Mononuclear cell (primary cell): ENCODE data around the gene DHX30. TPM values are rescaled to one million over a fixed set of nuclear protein-coding genes. Genes with fewer than 3 reads are reported as not detected.
"Not testable (repeated sequence)": the region's sequence is repeated elsewhere in the genome, so short reads cannot be mapped to it uniquely, and the experiment has no call there.

Source experiments
- H3K27me3 ChIP-seq: 2 replicates; pipeline ENCODE4 v1.6.0; 2011; ENCODE audit warnings: low read length, control low read depth; ENCODE audit not compliant: insufficient read depth
- H3K4me1 ChIP-seq: 2 replicates; pipeline ENCODE4 v1.5.1; 2011; ENCODE audit warnings: mild to moderate bottlenecking, low read length, control low read depth; ENCODE audit not compliant: insufficient read depth
- H3K4me3 ChIP-seq: 2 replicates; pipeline ENCODE4 v1.5.1; 2011; ENCODE audit warnings: mild to moderate bottlenecking, low read length, moderate library complexity
- H3K9me3 ChIP-seq: 2 replicates; pipeline ENCODE4 v1.5.1; 2011; ENCODE audit warnings: low read depth, mild to moderate bottlenecking, control low read depth, low read length
- total RNA-seq: library from RNA; depleted of rRNA; stranded (reverse); fragments of >200 nt; gene quantifications from one replicate; pipeline ENCODE4 v1.2.3, GENCODE V29; 2012

The DHX30 gene
- total RNA-seq, 1 donor: 49.1 TPM

GRCh38 chr3:47791193-47791855, 11.6 kb upstream of the DHX30 start:
- Histone ChIP-seq H3K27me3 (no peaks in the 10 kb centered on the region), H3K9me3 (no peaks in the 10 kb centered on the region), H3K4me3 (no peak overlapping the region)

GRCh38 chr3:47792699-47793098, 10.2 kb upstream of the DHX30 start:
- no peaks in the 10 kb centered on the region for H3K9me3 ChIP-seq

More at GRCh38 chr3:47791193-47791855, 11.6 kb upstream of the DHX30 start:
- peaks cover 4% of the 10 kb centered on the region for H3K4me1 ChIP-seq

GRCh38 chr3:47794544-47794943, 8.4 kb upstream of the DHX30 start:
- Histone ChIP-seq H3K27me3 (no peaks in the 10 kb centered on the region), H3K9me3 (no peaks in the 10 kb centered on the region), H3K4me1 (no peaks in the 10 kb centered on the region), H3K4me3 (no peak overlapping the region)

More at GRCh38 chr3:47792699-47793098, 10.2 kb upstream of the DHX30 start:
- H3K4me3 ChIP-seq: no peak overlapping the region
- peaks cover 4% of the 10 kb centered on the region for H3K4me1 ChIP-seq
- no peaks in the 10 kb centered on the region for H3K27me3 ChIP-seq

- peaks cover 17% of the 10 kb centered on the region for H3K4me1 ChIP-seq
- no peaks in the 10 kb centered on the region for H3K27me3 ChIP-seq
- H3K4me3 ChIP-seq: no peak overlapping the region
- no peaks in the 10 kb centered on the region for H3K9me3 ChIP-seq
These were observed 3.2 kb upstream of the DHX30 start for GRCh38 chr3:47799733-47800132.

GRCh38 chr3:47803480-47804025, 615 bp downstream of the DHX30 start:
- Histone ChIP-seq H3K9me3 (no peaks in the 10 kb centered on the region), H3K4me3 (peak overlapping the region; percentile 90), H3K4me1 (peaks cover 17% of the 10 kb centered on the region), H3K27me3 (no peaks in the 10 kb centered on the region)

- Histone ChIP-seq H3K9me3 (no peaks in the 10 kb centered on the region), H3K27me3 (no peaks in the 10 kb centered on the region), H3K4me1 (peaks cover 17% of the 10 kb centered on the region), H3K4me3 (no peak overlapping the region)
These were observed 1.6 kb downstream of the DHX30 start for GRCh38 chr3:47804577-47804976.

- H3K4me3 ChIP-seq: no peak overlapping the region
- no peaks in the 10 kb centered on the region for H3K9me3 ChIP-seq
- no peaks in the 10 kb centered on the region for H3K4me1 ChIP-seq
- H3K27me3 ChIP-seq: no peaks in the 10 kb centered on the region
These were observed 10.7 kb downstream of the DHX30 start for GRCh38 chr3:47813551-47814177.

- no peaks in the 10 kb centered on the region for H3K4me1 ChIP-seq
- H3K27me3 ChIP-seq: no peaks in the 10 kb centered on the region
- no peak overlapping the region for H3K4me3 ChIP-seq
- H3K9me3 ChIP-seq: no peaks in the 10 kb centered on the region
These were observed 14.7 kb downstream of the DHX30 start for GRCh38 chr3:47817609-47818008.

- peaks cover 29% of the 10 kb centered on the region for H3K4me1 ChIP-seq
- H3K9me3 ChIP-seq: no peaks in the 10 kb centered on the region
- H3K27me3 ChIP-seq: no peaks in the 10 kb centered on the region
- H3K4me3 ChIP-seq: peak overlapping the region; percentile 85
These were observed 21.9 kb downstream of the DHX30 start for GRCh38 chr3:47824541-47825473.

GRCh38 chr3:47825590-47825989, 22.7 kb downstream of the DHX30 start:
- Histone ChIP-seq H3K9me3 (no peaks in the 10 kb centered on the region), H3K27me3 (no peaks in the 10 kb centered on the region), H3K4me3 (peak overlapping the region; percentile 85), H3K4me1 (peaks cover 29% of the 10 kb centered on the region)

- not testable (repeated sequence) for H3K4me3 ChIP-seq, H3K27me3 ChIP-seq, H3K9me3 ChIP-seq
- H3K4me1 ChIP-seq: peaks cover 26% of the 10 kb centered on the region
These were observed 26.5 kb downstream of the DHX30 start for GRCh38 chr3:47829482-47829881.

GRCh38 chr3:47836986-47837385, 34.0 kb downstream of the DHX30 start:
- Histone ChIP-seq H3K4me3 (no peak overlapping the region), H3K4me1 (no peaks in the 10 kb centered on the region)

GRCh38 chr3:47838503-47838902, 35.6 kb downstream of the DHX30 start:
- no peak overlapping the region for H3K4me3 ChIP-seq
- no peaks in the 10 kb centered on the region for H3K27me3 ChIP-seq
- no peaks in the 10 kb centered on the region for H3K4me1 ChIP-seq
- H3K9me3 ChIP-seq: no peaks in the 10 kb centered on the region

More at GRCh38 chr3:47836986-47837385, 34.0 kb downstream of the DHX30 start:
- no peaks in the 10 kb centered on the region for H3K27me3 ChIP-seq
- H3K9me3 ChIP-seq: no peaks in the 10 kb centered on the region

GRCh38 chr3:47841786-47842349, 38.9 kb downstream of the DHX30 start:
- H3K4me3 ChIP-seq: no peak overlapping the region
- no peaks in the 10 kb centered on the region for H3K4me1 ChIP-seq
- H3K27me3 ChIP-seq: no peaks in the 10 kb centered on the region
- H3K9me3 ChIP-seq: no peaks in the 10 kb centered on the region
